Calu3 (cell line): ENCODE data around the gene VCL. TPM values are rescaled to one million over a fixed set of nuclear protein-coding genes. Genes with fewer than 3 reads are reported as not detected.
"Not testable (repeated sequence)": the region's sequence is repeated elsewhere in the genome, so short reads cannot be mapped to it uniquely, and the experiment has no call there.

Source experiments
- BruUV-seq: library from RNA; stranded (reverse); fragments of 400-500 nt; replicated peaks from 2 replicates; lab custom pipeline; 2021; lab: Mats Ljungman, UMichigan
- CTCF ChIA-PET: fragments of 300-600 bp; sonication (Branson Sonifier 250); formaldehyde crosslinking; loops from one replicate; lab custom pipeline; 2022; ENCODE audit warnings: antibody characterized with exemption; lab: Charles Lee
- DNase-seq: peaks from one replicate; pipeline ENCODE4 v3.0.0; 2022
- H3K27ac Mint-ChIP-seq: one replicate; pipeline ENCODE4 v1.8.0; 2022; ENCODE audit warnings: mixed read lengths; ENCODE audit not compliant: unreplicated experiment
- H3K27me3 Mint-ChIP-seq: one replicate; pipeline ENCODE4 v1.8.0; 2022; ENCODE audit warnings: mixed read lengths; ENCODE audit not compliant: unreplicated experiment
- H3K36me3 Mint-ChIP-seq: one replicate; pipeline ENCODE4 v1.8.0; 2022; ENCODE audit warnings: mild to moderate bottlenecking, moderate library complexity, mixed read lengths; ENCODE audit not compliant: insufficient read depth, unreplicated experiment
- H3K4me1 Mint-ChIP-seq: one replicate; pipeline ENCODE4 v1.8.0; 2022; ENCODE audit warnings: mild to moderate bottlenecking, low read depth, mixed read lengths; ENCODE audit not compliant: unreplicated experiment
- H3K4me3 Mint-ChIP-seq: one replicate; pipeline ENCODE4 v1.8.0; 2022; ENCODE audit warnings: mild to moderate bottlenecking, low read depth, moderate library complexity, mixed read lengths; ENCODE audit not compliant: unreplicated experiment
- H3K9me3 Mint-ChIP-seq: one replicate; pipeline ENCODE4 v1.8.0; 2022; ENCODE audit warnings: low read depth, mixed read lengths; ENCODE audit not compliant: unreplicated experiment
- CTCF ChIP-seq: fragments of 200-600 bp; IDR thresholded peaks from one replicate; pipeline ENCODE4 v1.8.0; 2022; ENCODE audit warnings: antibody characterized with exemption; ENCODE audit not compliant: unreplicated experiment
- intact Hi-C: fragments of 100-400 bp; cut with micrococcal nuclease; formaldehyde crosslinking; loops from one replicate; pipeline ENCODE4 v1.10.0; 2022; ENCODE audit not compliant: unreplicated experiment
- total RNA-seq: library from RNA; stranded (reverse); gene quantifications from 2 replicates; pipeline ENCODE4 v1.2.3, GENCODE V29; 2022

The VCL gene
- total RNA-seq, 1 experiment from 2014 or later = 237 TPM

DNA sequence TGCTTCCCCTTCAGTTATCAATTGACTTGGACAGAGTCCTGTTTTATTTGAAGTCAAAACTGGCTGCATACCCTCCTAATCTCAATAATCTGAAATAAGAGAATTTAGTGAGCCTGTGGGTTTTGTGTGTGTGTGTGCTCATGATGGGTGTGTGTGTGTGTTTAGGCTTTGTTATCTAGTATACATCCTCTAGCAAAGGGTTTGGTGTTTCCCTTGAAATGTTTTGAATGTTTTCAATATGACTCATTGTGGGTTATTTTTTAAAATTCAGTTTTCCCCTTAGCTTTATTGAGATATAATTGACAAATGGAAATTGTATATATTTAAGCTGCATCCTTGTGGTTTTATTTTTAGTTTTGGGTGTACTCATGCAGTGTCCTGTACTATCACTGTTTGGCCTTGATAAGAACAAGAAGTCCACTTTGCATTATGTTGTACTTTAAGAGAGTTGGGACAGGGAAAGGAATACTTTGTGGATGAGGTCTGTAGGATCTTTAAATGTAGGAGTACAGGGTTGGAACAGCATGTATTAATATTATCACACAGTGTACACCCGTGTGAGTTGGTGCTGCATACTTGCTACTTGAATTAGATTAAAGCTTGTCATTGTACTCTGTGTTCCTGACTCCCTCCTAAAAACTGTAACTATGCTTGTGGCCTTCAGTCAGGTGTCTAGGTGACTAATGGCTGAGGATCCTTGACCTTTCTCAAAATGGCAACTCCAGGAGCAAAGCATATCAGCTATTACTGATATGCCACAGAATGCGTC, 58.3 kb downstream of the VCL start:
- Mint-ChIP-seq H3K9me3 (no peaks in the 10 kb centered on the region), H3K4me3 (peak overlapping the region; percentile 40), H3K27ac (peak overlapping the region; percentile 83), H3K27me3 (no peaks in the 10 kb centered on the region), H3K4me1 (peaks cover 70% of the 10 kb centered on the region), H3K36me3 (peaks cover 29% of the 10 kb centered on the region)
- intact Hi-C loops = loop anchor here (2.0 to 5.0 kb wide), 2 partner anchors 17 to 169 kb away; no protein-coding TSS in a partner anchor
- peak; percentile 53 for DNase-seq
- no peak for TF ChIP-seq CTCF
- CTCF ChIA-PET = interaction anchor here (0.5 to 1.7 kb wide), 9 partner anchors 8 to 177 kb away, joined by 3 to 7 read pairs (median 4); no protein-coding TSS in a partner anchor
- no TSS peak for BruUV-seq

DNA sequence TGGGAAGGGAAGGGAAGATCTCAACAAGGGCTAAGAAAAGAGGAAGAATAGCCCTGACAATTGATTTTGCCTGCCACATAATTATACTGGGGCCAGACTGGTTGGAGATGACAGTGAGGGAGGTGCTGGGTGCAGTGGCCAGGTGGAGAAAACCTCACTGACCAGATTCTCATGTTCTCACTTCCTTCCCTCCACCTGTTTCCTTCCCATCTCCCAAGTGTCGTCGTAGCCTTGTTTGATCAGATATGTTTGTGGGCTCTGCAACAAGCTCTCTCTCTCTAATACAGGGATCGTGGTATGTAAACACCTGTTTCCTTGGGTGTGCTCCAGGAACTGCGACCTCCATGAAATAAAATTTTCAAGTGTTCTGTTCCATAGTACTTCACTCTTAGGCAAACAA, 60.2 kb downstream of the VCL start:
- CTCF ChIA-PET = interaction anchor here (0.5 to 1.8 kb wide), 17 partner anchors 9 to 408 kb away, joined by 3 to 21 read pairs (median 4); partner anchors contain the start of gene VCL
- no peaks in the 10 kb centered on the region for H3K9me3 Mint-ChIP-seq
- peaks cover 29% of the 10 kb centered on the region for H3K36me3 Mint-ChIP-seq
- peak overlapping the region; percentile 94 for H3K27ac Mint-ChIP-seq
- intact Hi-C loops = loop anchor here (5.0 kb wide), 1 partner anchor 171 kb away; no protein-coding TSS in a partner anchor
- TF ChIP-seq CTCF = no peak
- BruUV-seq = no TSS peak
- DNase-seq = no peak
- peaks cover 67% of the 10 kb centered on the region for H3K4me1 Mint-ChIP-seq
- no peaks in the 10 kb centered on the region for H3K27me3 Mint-ChIP-seq
- peak overlapping the region; percentile 19 for H3K4me3 Mint-ChIP-seq

- no TSS peak for BruUV-seq
- Mint-ChIP-seq H3K36me3 (peaks cover 35% of the 10 kb centered on the region), H3K27ac (peak overlapping the region; percentile 94), H3K27me3 (no peaks in the 10 kb centered on the region), H3K9me3 (no peaks in the 10 kb centered on the region), H3K4me1 (peaks cover 62% of the 10 kb centered on the region), H3K4me3 (peak overlapping the region; percentile 19)
- intact Hi-C loops = loop anchor here (5.0 kb wide), 1 partner anchor 171 kb away; no protein-coding TSS in a partner anchor
- peak; percentile 46 for DNase-seq
- TF ChIP-seq CTCF = no peak
- CTCF ChIA-PET = interaction anchor here (0.5 to 1.8 kb wide), 16 partner anchors 10 to 213 kb away, joined by 3 to 21 read pairs (median 4); partner anchors contain the start of gene VCL
These were observed 60.7 kb downstream of the VCL start for GRCh38 chr10:74058658-74059057.

DNA sequence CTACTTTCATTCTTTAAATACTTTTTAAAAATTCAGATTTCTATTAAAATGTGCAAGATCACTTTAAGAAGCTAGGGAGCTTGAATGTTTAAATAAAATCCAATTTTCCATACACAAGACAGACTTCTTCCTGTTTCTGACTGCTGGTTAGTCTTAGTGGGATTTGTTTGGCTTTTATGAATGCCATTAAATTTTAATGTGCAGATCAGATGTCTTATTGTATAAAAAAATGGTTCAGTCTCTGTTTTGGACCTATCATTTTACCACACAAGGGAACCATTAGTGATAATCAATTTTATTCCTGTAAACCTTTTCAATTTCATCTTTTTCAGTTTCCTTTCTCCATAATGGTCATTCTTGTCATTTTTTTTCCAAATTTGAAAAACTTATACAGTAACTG, 63.2 kb downstream of the VCL start:
- no peak for DNase-seq
- H3K9me3 Mint-ChIP-seq = no peaks in the 10 kb centered on the region
- BruUV-seq = no TSS peak
- H3K27me3 Mint-ChIP-seq = no peaks in the 10 kb centered on the region
- CTCF ChIA-PET = interaction anchor here (0.6 to 1.1 kb wide), 2 partner anchors 9 to 82 kb away, joined by 3 to 4 read pairs; no protein-coding TSS in a partner anchor
- intact Hi-C loops = no loop called here
- no peak for TF ChIP-seq CTCF
- peaks cover 29% of the 10 kb centered on the region for H3K36me3 Mint-ChIP-seq
- peak overlapping the region; percentile 55 for H3K27ac Mint-ChIP-seq
- H3K4me3 Mint-ChIP-seq = no peak overlapping the region
- H3K4me1 Mint-ChIP-seq = peaks cover 49% of the 10 kb centered on the region

- H3K9me3 Mint-ChIP-seq, DNase-seq, H3K27me3 Mint-ChIP-seq, BruUV-seq, H3K4me3 Mint-ChIP-seq, H3K27ac Mint-ChIP-seq, intact Hi-C loops: not testable (repeated sequence)
- peaks cover 43% of the 10 kb centered on the region for H3K4me1 Mint-ChIP-seq
- CTCF ChIA-PET = interaction anchor here (1.1 kb wide), 1 partner anchor 10 kb away, joined by 3 read pairs; no protein-coding TSS in a partner anchor
- H3K36me3 Mint-ChIP-seq = peaks cover 30% of the 10 kb centered on the region
These were observed 64.1 kb downstream of the VCL start for GRCh38 chr10:74061978-74062377.
